ENCODE data around the gene FAM8A1. TPM values are rescaled to one million over a fixed set of nuclear protein-coding genes. Genes with fewer than 3 reads are reported as not detected.

Gene FAM8A1, protein sequence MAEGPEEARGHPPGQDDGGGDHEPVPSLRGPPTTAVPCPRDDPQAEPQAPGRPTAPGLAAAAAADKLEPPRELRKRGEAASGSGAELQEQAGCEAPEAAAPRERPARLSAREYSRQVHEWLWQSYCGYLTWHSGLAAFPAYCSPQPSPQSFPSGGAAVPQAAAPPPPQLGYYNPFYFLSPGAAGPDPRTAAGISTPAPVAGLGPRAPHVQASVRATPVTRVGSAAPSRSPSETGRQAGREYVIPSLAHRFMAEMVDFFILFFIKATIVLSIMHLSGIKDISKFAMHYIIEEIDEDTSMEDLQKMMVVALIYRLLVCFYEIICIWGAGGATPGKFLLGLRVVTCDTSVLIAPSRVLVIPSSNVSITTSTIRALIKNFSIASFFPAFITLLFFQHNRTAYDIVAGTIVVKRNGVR
- 20.9 and 23.5 TPM in 2 replicates for total RNA-seq

DNA sequence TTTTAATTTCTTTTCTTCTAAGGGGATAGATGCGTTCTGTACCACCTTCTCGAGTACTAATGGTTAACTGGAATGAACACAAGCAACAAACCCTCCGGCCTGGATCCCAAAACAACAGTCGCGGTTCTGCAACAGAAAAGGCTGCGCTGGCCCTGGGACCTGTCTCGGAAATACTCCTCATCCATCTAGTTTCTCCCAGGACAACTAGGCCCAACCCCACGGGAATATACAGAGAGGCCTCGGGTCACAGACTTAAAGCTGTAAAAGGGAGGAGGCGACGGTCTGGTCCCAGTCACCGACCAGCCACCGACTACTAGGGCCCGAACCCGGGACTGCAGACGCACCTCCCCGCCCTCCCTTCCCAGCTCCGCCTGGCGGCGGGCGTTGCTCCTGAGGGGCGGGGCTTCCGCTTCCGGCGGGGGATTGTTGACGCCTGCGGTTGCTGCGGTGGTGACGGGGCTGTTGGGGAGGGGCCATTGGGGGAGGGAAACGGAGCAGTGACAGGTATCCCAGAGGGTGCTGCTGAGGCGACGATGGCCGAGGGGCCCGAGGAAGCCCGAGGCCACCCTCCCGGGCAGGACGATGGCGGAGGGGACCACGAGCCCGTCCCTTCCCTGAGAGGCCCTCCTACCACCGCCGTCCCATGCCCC is at the start of gene FAM8A1:
TSS of gene FAM8A1 (plus strand) at position 426 of the 650 bp plus-strand sequence. CDS start at position 534, 108 bp downstream.

Other genes with a start within 250 kb of the FAM8A1 start
- gene CAP2, start 206.7 kb upstream of the FAM8A1 start, total RNA-seq, result 0.26 and 20.9 TPM in 2 replicates
- 15.6 and 18.1 TPM in 2 replicates for gene NUP153, start 106.6 kb downstream of the FAM8A1 start, total RNA-seq

All from pericardium fibroblast (primary cell).